ENCODE results near the gene EGLN2. TPM values are rescaled to one million over a fixed set of nuclear protein-coding genes. Genes with fewer than 3 reads are reported as not detected.
"Not testable (repeated sequence)": the region's sequence is repeated elsewhere in the genome, so short reads cannot be mapped to it uniquely, and the experiment has no call there.

EGLN2 gene
- polyA plus RNA-seq, 1 of the 3 experiments (the other 2 are of a cell fraction), result 43.0 TPM

GRCh38 chr19:40818480-40819399 is 19.7 kb downstream of the EGLN2 start:
- not testable (repeated sequence) for H2AFZ ChIP-seq (ENCODE audit: low read depth)

GRCh38 chr19:40819479-40820234 is 20.7 kb downstream of the EGLN2 start:
- H3K36me3 ChIP-seq (replicated peaks in 1 of 2; ENCODE audit: control insufficient read depth in 1 of 2, insufficient read depth in 2 of 2, low read length in 1 of 2); H4K20me1 ChIP-seq (ENCODE audit: insufficient read depth); H3K9ac ChIP-seq; H3K79me2 ChIP-seq (ENCODE audit: insufficient read depth); H3K4me3 ChIP-seq (ENCODE audit: low read depth in 2 of 2, low read length in 1 of 2); H3K4me2 ChIP-seq; H3K27ac ChIP-seq (ENCODE audit: low read depth in 2 of 2, low read length in 1 of 2); H2AFZ ChIP-seq (ENCODE audit: low read depth); H3K27me3 ChIP-seq (ENCODE audit: insufficient read depth); H3F3A ChIP-seq (replicated peaks; ENCODE audit: insufficient read depth); POLR2A ChIA-PET; H3K4me1 ChIP-seq (ENCODE audit: control insufficient read depth in 1 of 2, insufficient read depth in 2 of 2, low read depth in 1 of 2, low read length in 1 of 2); H3K9me3 ChIP-seq; DNase-seq; H3K9me2 ChIP-seq: not testable (repeated sequence)
- CTCF ChIA-PET, result interaction anchor here (1.0 to 5.4 kb wide), 12 partner anchors 9 to 161 kb away, joined by 3 to 44 read pairs (median 3); partner anchors contain the start of gene MIA
- WGBS (ENCODE audit: low lambda C conversion rate), result 49% methylated on average over 6 of the region's 6 CpGs
- TF ChIP-seq SMC3 (IDR thresholded peaks at IDR 0.05; ENCODE audit: low read depth, low read length), result peak; percentile 46
- peak; percentile 73 for TF ChIP-seq CTCF (IDR thresholded peaks at IDR 0.05)
- peak; percentile 63 for TF ChIP-seq RAD21 (IDR thresholded peaks at IDR 0.05; ENCODE audit: low read length)

More at GRCh38 chr19:40818480-40819399, 19.7 kb downstream of the EGLN2 start:
- H3K4me3 ChIP-seq (ENCODE audit: low read depth in 2 of 2, low read length in 1 of 2); POLR2A ChIA-PET; H3K36me3 ChIP-seq (replicated peaks in 1 of 2; ENCODE audit: control insufficient read depth in 1 of 2, insufficient read depth in 2 of 2, low read length in 1 of 2); H3K27ac ChIP-seq (ENCODE audit: low read depth in 2 of 2, low read length in 1 of 2); H3K9ac ChIP-seq; H3K27me3 ChIP-seq (ENCODE audit: insufficient read depth); H4K20me1 ChIP-seq (ENCODE audit: insufficient read depth); H3K4me1 ChIP-seq (ENCODE audit: control insufficient read depth in 1 of 2, insufficient read depth in 2 of 2, low read depth in 1 of 2, low read length in 1 of 2); H3K79me2 ChIP-seq (ENCODE audit: insufficient read depth); H3F3A ChIP-seq (replicated peaks; ENCODE audit: insufficient read depth); H3K9me2 ChIP-seq; H3K9me3 ChIP-seq: not testable (repeated sequence)
- 35% methylated on average over 24 of the region's 36 CpGs for WGBS (ENCODE audit: low lambda C conversion rate)
- peak; percentile 57 for DNase-seq
- TF ChIP-seq CTCF (IDR thresholded peaks at IDR 0.05) (peak; percentile 46; the same call in 1 of the 2 replicates), NFIC (IDR thresholded peaks at IDR 0.05; ENCODE audit: borderline replicate concordance) (peak; percentile 42; the same call in 1 of the 2 replicates), RAD21 (IDR thresholded peaks at IDR 0.05; ENCODE audit: low read length) (peak; percentile 15; the same call in 1 of the 2 replicates)
- CTCF ChIA-PET, result interaction anchor here (1.3 to 5.4 kb wide), 8 partner anchors 9 to 156 kb away, joined by 3 to 44 read pairs (median 4); partner anchors contain the start of gene MIA
- H3K4me2 ChIP-seq, result peak overlapping the region; percentile 68; the same call in 1 of the 2 replicates
